ENCODE results near the gene ARHGAP24.

DNA sequence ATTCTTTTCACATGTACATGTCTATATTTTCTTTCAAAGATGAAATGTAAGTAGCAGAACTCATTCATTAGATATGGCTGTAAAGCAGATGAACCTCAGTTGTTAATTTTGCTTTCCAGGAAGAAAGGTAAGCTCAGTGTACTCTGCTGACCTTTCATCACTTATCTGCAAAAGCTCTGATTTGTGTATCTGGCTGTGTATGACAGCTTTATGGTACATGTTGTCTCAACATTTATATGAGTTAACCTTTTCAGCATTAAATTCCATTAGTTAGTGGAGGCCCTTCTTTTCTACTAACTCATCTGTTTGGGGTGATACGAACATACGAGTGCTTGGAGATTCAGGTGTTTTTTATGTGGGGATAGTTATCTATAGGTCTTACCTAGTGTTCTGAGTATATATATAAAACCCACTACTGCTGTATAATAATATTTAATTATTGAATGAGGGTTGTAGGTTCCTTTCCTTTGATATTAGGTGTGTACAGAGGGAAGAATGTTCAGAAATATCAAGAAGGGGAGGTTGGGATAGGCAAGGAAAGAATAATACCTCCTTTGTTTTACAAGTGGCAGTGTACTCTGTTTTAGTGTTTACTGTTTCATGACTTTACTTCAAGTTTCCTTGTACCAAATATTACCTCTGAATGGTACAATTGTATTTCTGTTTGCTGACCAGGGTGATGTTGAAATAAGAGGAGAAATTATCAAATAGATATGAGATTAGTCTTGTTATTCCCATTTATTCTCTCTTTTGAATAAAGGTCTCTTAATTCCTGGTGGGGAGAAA is 395.5 kb downstream of the ARHGAP24 start:
- TF ChIP-seq CTCF (IDR thresholded peaks at IDR 0.05) (no peak), POLR2A (IDR thresholded peaks at IDR 0.05) (no peak)
